SU-DHL-6 (cell line): ENCODE results near the gene RASD2.

Source experiments
- EZH2phosphoT487 ChIP-seq: fragments of 200-600 bp; sonication (generic), shearing (Covaris generic); conservative IDR thresholded peaks from 2 replicates; pipeline ENCODE4 v1.6.1; 2018; ENCODE audit warnings: mild to moderate bottlenecking, antibody characterized with exemption, low read length, moderate library complexity, mixed read lengths
- TF ChIP-seq, protein P1 (sequence below): fragments of 200-600 bp; sonication (generic); IDR thresholded peaks from one replicate; pipeline ENCODE4 v1.5.1; 2017; ENCODE audit warnings: antibody characterized with exemption, mild to moderate bottlenecking, low read length, moderate library complexity; ENCODE audit not compliant: insufficient read depth, poor library complexity, severe bottlenecking

DNA sequence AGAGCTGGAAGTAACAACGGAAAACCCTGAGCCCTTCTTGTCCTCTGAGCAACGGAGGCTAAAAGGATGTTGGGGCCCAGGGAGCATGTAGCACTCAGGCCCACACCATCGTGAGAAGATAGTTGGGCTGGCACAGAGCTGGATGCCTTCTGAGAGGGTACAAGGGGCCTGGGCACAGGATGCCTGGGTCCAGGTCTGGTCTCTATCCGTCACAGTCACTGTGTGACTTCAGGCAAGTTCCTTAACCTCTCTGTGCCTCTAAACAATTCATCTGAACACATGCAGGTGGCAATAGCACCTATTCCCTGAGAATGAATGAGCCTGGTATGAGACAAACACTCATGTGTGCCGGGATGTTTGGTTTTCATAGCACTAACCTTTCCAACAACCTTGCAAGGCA is 47.3 kb downstream of the RASD2 start:
- TF ChIP-seq, protein P1, sequence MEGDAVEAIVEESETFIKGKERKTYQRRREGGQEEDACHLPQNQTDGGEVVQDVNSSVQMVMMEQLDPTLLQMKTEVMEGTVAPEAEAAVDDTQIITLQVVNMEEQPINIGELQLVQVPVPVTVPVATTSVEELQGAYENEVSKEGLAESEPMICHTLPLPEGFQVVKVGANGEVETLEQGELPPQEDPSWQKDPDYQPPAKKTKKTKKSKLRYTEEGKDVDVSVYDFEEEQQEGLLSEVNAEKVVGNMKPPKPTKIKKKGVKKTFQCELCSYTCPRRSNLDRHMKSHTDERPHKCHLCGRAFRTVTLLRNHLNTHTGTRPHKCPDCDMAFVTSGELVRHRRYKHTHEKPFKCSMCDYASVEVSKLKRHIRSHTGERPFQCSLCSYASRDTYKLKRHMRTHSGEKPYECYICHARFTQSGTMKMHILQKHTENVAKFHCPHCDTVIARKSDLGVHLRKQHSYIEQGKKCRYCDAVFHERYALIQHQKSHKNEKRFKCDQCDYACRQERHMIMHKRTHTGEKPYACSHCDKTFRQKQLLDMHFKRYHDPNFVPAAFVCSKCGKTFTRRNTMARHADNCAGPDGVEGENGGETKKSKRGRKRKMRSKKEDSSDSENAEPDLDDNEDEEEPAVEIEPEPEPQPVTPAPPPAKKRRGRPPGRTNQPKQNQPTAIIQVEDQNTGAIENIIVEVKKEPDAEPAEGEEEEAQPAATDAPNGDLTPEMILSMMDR = no peak
- TF ChIP-seq EZH2phosphoT487 = no peak
